Thymus (tissue), 14 donors: ENCODE data around the gene MAP2K1. TPM values are rescaled to one million over a fixed set of nuclear protein-coding genes. Genes with fewer than 3 reads are reported as not detected.
A peak's percentile ranks its signal among the peaks of the same experiment; 100 is the strongest.
"Not testable (repeated sequence)": the region's sequence is repeated elsewhere in the genome, so short reads cannot be mapped to it uniquely, and the experiment has no call there.

ENCODE experiments used
- DNase-seq, 9 donors: peaks; one replicate each; pipeline ENCODE4 v3.0.0-alpha.2; 2013; ENCODE audit warnings: low spot score in 9 of 9, low read depth in 6 of 9, missing footprints in 1 of 9
- H3K27ac ChIP-seq, 2 donors: one replicate each; pipeline ENCODE4 v1.5.1; 2013; ENCODE audit warnings: control low read depth in 1 of 2, low read depth in 1 of 2, low read length in 1 of 2, mild to moderate bottlenecking in 1 of 2, moderate library complexity in 1 of 2
- H3K27me3 ChIP-seq, 2 donors: one replicate each; pipeline ENCODE4 v1.5.1; 2013; ENCODE audit warnings: low read length in 1 of 2; ENCODE audit not compliant: control insufficient read depth in 2 of 2, insufficient read depth in 1 of 2
- H3K36me3 ChIP-seq, 2 donors: one replicate each; pipeline ENCODE4 v1.5.1; 2013; ENCODE audit warnings: low read length in 1 of 2, mild to moderate bottlenecking in 1 of 2, moderate library complexity in 1 of 2; ENCODE audit not compliant: control insufficient read depth in 2 of 2, insufficient read depth in 2 of 2
- H3K4me1 ChIP-seq, 2 donors: one replicate each; pipeline ENCODE4 v1.5.1; 2013; ENCODE audit warnings: low read length in 2 of 2; ENCODE audit not compliant: control insufficient read depth in 2 of 2, insufficient read depth in 2 of 2
- H3K4me3 ChIP-seq, 2 donors: one replicate each; pipeline ENCODE4 v1.5.1; 2013; ENCODE audit warnings: low read length in 2 of 2, control low read depth in 1 of 2, mild to moderate bottlenecking in 1 of 2
- H3K9me3 ChIP-seq, 2 donors: one replicate each; pipeline ENCODE4 v1.5.1; 2013; ENCODE audit warnings: low read length in 1 of 2, mild to moderate bottlenecking in 1 of 2; ENCODE audit not compliant: control insufficient read depth in 2 of 2, insufficient read depth in 1 of 2
- WGBS: extraction: QIAGEN DNeasy Blood & Tissue Kit; methylation state at CpG from one replicate; pipeline ENCODE4 v1.1.7; 2013; 5-methylcytosine and 5-hydroxymethylcytosine counted together
- long read RNA-seq, 10 donors: transcript quantifications; one replicate each; lab custom pipeline, GENCODE V29; 2026
- polyA plus RNA-seq: library from polyadenylated mRNA; stranded (reverse); fragments of 200-250 nt; gene quantifications from one replicate; pipeline ENCODE4 v1.2.3, GENCODE V29; 2013
- total RNA-seq: library from RNA; stranded (reverse); fragments of 120-200 nt; gene quantifications from one replicate; pipeline ENCODE4 v1.2.4, GENCODE V29; 2013
- donor health status: healthy.

Gene MAP2K1
- total RNA-seq (31.1 TPM), polyA plus RNA-seq (55.0 TPM)
- long read RNA-seq, donor 1, partial matches to known transcripts, result 152 of 273 reads
- long read RNA-seq, donor 1, other reads (novel, unspliced or antisense), result 120 of 273 reads
- long read RNA-seq, donor 2, result 0 reads
- long read RNA-seq, donor 3, transcript MAP2K1-201 (11 exons, 3,410 nt), result major isoform, 12 of 4,433 reads
- long read RNA-seq, donor 3, partial matches to known transcripts, result 4,166 of 4,433 reads
- long read RNA-seq, donor 3, other reads (novel, unspliced or antisense), result 255 of 4,433 reads
- long read RNA-seq, donor 4, partial matches to known transcripts, result 19 of 26 reads
- long read RNA-seq, donor 4, other reads (novel, unspliced or antisense), result 6 of 26 reads
- long read RNA-seq, donor 5, transcript MAP2K1-201 (11 exons, 3,410 nt), result major isoform, 17 of 5,577 reads
- long read RNA-seq, donor 5, partial matches to known transcripts, result 5,252 of 5,577 reads
- long read RNA-seq, donor 5, other reads (novel, unspliced or antisense), result 308 of 5,577 reads
- long read RNA-seq, donor 6, transcript MAP2K1-201 (11 exons, 3,410 nt), result major isoform, 11 of 2,105 reads
- long read RNA-seq, donor 6, partial matches to known transcripts, result 993 of 2,105 reads
- long read RNA-seq, donor 6, other reads (novel, unspliced or antisense), result 1,101 of 2,105 reads
- long read RNA-seq, donor 7, transcript MAP2K1-201 (11 exons, 3,410 nt), result major isoform, 10 of 3,061 reads
- long read RNA-seq, donor 7, partial matches to known transcripts, result 2,849 of 3,061 reads
- long read RNA-seq, donor 7, other reads (novel, unspliced or antisense), result 202 of 3,061 reads
- long read RNA-seq, donor 8, transcript MAP2K1-201 (11 exons, 3,410 nt), result major isoform, 5 of 5 reads
- long read RNA-seq, donor 8, partial matches to known transcripts, result 0 of 5 reads
- long read RNA-seq, donor 8, other reads (novel, unspliced or antisense), result 0 of 5 reads
- long read RNA-seq, donor 9, partial matches to known transcripts, result 1,693 of 1,806 reads
- long read RNA-seq, donor 9, other reads (novel, unspliced or antisense), result 109 of 1,806 reads
- long read RNA-seq, donor 10, transcript MAP2K1-201 (11 exons, 3,410 nt), result major isoform, 7 of 2,128 reads
- long read RNA-seq, donor 10, partial matches to known transcripts, result 1,379 of 2,128 reads
- long read RNA-seq, donor 10, other reads (novel, unspliced or antisense), result 742 of 2,128 reads

- DNase-seq, result peak; percentile 88 to 99 (median 96)
- Histone ChIP-seq H3K27ac (peak within 1 kb of the TSS; percentile 78 to 90), H3K4me3 (peak within 1 kb of the TSS; percentile 85 to 88), H3K4me1 (peaks cover 23 to 38% of the 10 kb centered on the region in 2 donors), H3K27me3 (no peaks in the 10 kb centered on the region), H3K36me3 (peaks cover 0 to 2% of the 10 kb centered on the region in 2 donors), H3K9me3 (no peaks in the 10 kb centered on the region)
- 7% methylated on average over 69 of the region's 69 CpGs for WGBS
These were observed at the start of gene MAP2K1 for GRCh38 chr15:66386204-66387123. MAP2K1 (plus strand) TSS chr15:66386912; CDS start chr15:66387348, 436 bp downstream.

GRCh38 chr15:66348530-66348929, 38.2 kb upstream of the MAP2K1 start:
- peaks cover 27 to 39% of the 10 kb centered on the region in 2 donors for H3K36me3 ChIP-seq
- WGBS, result 86% methylated on average over 5 of the region's 5 CpGs
- not testable (repeated sequence) for H3K4me3 ChIP-seq, DNase-seq, H3K27ac ChIP-seq, H3K27me3 ChIP-seq, H3K4me1 ChIP-seq, H3K9me3 ChIP-seq

- peak in 1 of 9 donors; percentile 2 for DNase-seq
- Histone ChIP-seq H3K4me1 (peaks cover 4 to 10% of the 10 kb centered on the region in 2 donors), H3K36me3 (peaks cover 6 to 9% of the 10 kb centered on the region in 2 donors), H3K27ac (peak overlapping the region in 1 of 2 donors; percentile 53), H3K27me3 (no peaks in the 10 kb centered on the region), H3K4me3 (peak overlapping the region; percentile 66 to 73), H3K9me3 (no peaks in the 10 kb centered on the region)
- under 1% methylated on average over 12 of the region's 12 CpGs for WGBS
These were observed 30.7 kb upstream of the MAP2K1 start for GRCh38 chr15:66356077-66356358.

- Histone ChIP-seq H3K27ac (peak within 1 kb of the TSS; percentile 53 to 54), H3K36me3 (peaks cover 5 to 6% of the 10 kb centered on the region in 2 donors), H3K27me3 (no peaks in the 10 kb centered on the region), H3K9me3 (no peaks in the 10 kb centered on the region), H3K4me1 (peaks cover 4 to 10% of the 10 kb centered on the region in 2 donors), H3K4me3 (peak within 1 kb of the TSS; percentile 66 to 73)
- 10% methylated on average over 51 of the region's 51 CpGs for WGBS
- peak; percentile 82 to 97 (median 92) for DNase-seq
These were observed 30.1 kb upstream of the MAP2K1 start, which contains the start of gene TIPIN for GRCh38 chr15:66356359-66357236. TIPIN (minus strand) TSS chr15:66356685; CDS start chr15:66352947, 3,738 bp downstream.

- Histone ChIP-seq H3K27me3 (no peaks in the 10 kb centered on the region), H3K27ac (no peak overlapping the region)
- WGBS, result 95% methylated on average over 7 of the region's 7 CpGs
These were observed 27.0 kb upstream of the MAP2K1 start for GRCh38 chr15:66359740-66360139.

GRCh38 chr15:66361745-66362460, 24.8 kb upstream of the MAP2K1 start:
- not testable (repeated sequence) for DNase-seq, H3K4me3 ChIP-seq, H3K36me3 ChIP-seq, H3K9me3 ChIP-seq, H3K27ac ChIP-seq, H3K4me1 ChIP-seq, H3K27me3 ChIP-seq
- 89% methylated on average over 15 of the region's 15 CpGs for WGBS

More at GRCh38 chr15:66359740-66360139, 27.0 kb upstream of the MAP2K1 start:
- Histone ChIP-seq H3K4me3 (no peak overlapping the region), H3K36me3 (no peaks in the 10 kb centered on the region), H3K4me1 (peaks cover 4 to 10% of the 10 kb centered on the region in 2 donors), H3K9me3 (no peaks in the 10 kb centered on the region)
- no peak for DNase-seq

GRCh38 chr15:66362776-66363175, 23.9 kb upstream of the MAP2K1 start:
- Histone ChIP-seq H3K27ac (no peak overlapping the region), H3K4me1 (no peaks in the 10 kb centered on the region), H3K9me3 (no peaks in the 10 kb centered on the region), H3K36me3 (no peaks in the 10 kb centered on the region), H3K27me3 (no peaks in the 10 kb centered on the region), H3K4me3 (no peak overlapping the region)
- 98% methylated on average over 1 of the region's 1 CpG for WGBS
- DNase-seq, result no peak
